Stimulated activated CD8-positive, alpha-beta memory T cell treated with anti-CD3 and anti-CD28 coated beads, Interleukin-12 subunit alpha, Interleukin-12 subunit beta, amount 100 ng/mL, for 4 hours (primary cell): ENCODE data around the gene RDH13.
"Not testable (repeated sequence)": the region's sequence is repeated elsewhere in the genome, so short reads cannot be mapped to it uniquely, and the experiment has no call there.

Experiments
- DNase-seq: peaks from one replicate; pipeline ENCODE4 v3.0.0-alpha.2; 2020; ENCODE audit warnings: low read depth

RDH13 gene

GRCh38 chr19:55076321-55076720 lies 13.4 kb upstream of the RDH13 start:
- DNase-seq, result no peak

- DNase-seq, result no peak
Measured at GRCh38 chr19:55075371-55075998, 12.5 kb upstream of the RDH13 start, which contains the start of gene EPS8L1. TSS of gene EPS8L1 (plus strand) at chr19:55075869. CDS start at chr19:55076445, 576 bp downstream.

- no peak for DNase-seq
Measured at GRCh38 chr19:55071913-55072312, 9.0 kb upstream of the RDH13 start.

GRCh38 chr19:55071129-55071502 lies 8.2 kb upstream of the RDH13 start:
- DNase-seq, result no peak

- no peak for DNase-seq
Measured at GRCh38 chr19:55070466-55071128, 7.6 kb upstream of the RDH13 start.

- DNase-seq, result no peak
Measured at GRCh38 chr19:55069865-55070197, 6.9 kb upstream of the RDH13 start.

GRCh38 chr19:55068950-55069864 lies 6.3 kb upstream of the RDH13 start:
- no peak for DNase-seq

- no peak for DNase-seq
Measured at GRCh38 chr19:55067869-55068268, 4.9 kb upstream of the RDH13 start.

GRCh38 chr19:55066107-55066709 lies 3.3 kb upstream of the RDH13 start:
- DNase-seq, result no peak

GRCh38 chr19:55065516-55065915 lies 2.6 kb upstream of the RDH13 start:
- DNase-seq, result not testable (repeated sequence)

- DNase-seq, result no peak
Measured at GRCh38 chr19:55063492-55063843, 520 bp upstream of the RDH13 start.

- DNase-seq, result not testable (repeated sequence)
Measured at GRCh38 chr19:55060287-55060686, 2.7 kb downstream of the RDH13 start.

GRCh38 chr19:55058781-55059610 lies 4.0 kb downstream of the RDH13 start:
- no peak for DNase-seq

GRCh38 chr19:55056827-55057226 lies 6.1 kb downstream of the RDH13 start:
- no peak for DNase-seq

GRCh38 chr19:55053735-55054134 lies 9.2 kb downstream of the RDH13 start:
- no peak for DNase-seq

- no peak for DNase-seq
Measured at GRCh38 chr19:55050749-55051532, 12.0 kb downstream of the RDH13 start.

- DNase-seq, result no peak
Measured at GRCh38 chr19:55048446-55048845, 14.5 kb downstream of the RDH13 start.

GRCh38 chr19:55047951-55048350 lies 15.0 kb downstream of the RDH13 start:
- no peak for DNase-seq

- no peak for DNase-seq
Measured at GRCh38 chr19:55046975-55047622, 15.8 kb downstream of the RDH13 start.
